OCI-LY1 (cell line): ENCODE results near the gene MPP2.
A peak's percentile ranks its signal among the peaks of the same experiment; 100 is the strongest.

ENCODE experiments used
- H2AFZ ChIP-seq: fragments of 200-600 bp; sonication (generic), shearing (Covaris generic); 2 replicates; pipeline ENCODE4 v1.6.0; 2014; ENCODE audit warnings: antibody characterized with exemption, mild to moderate bottlenecking, low read length
- H3F3A ChIP-seq: fragments of 200-600 bp; sonication (generic), shearing (Covaris generic); 2 replicates; pipeline ENCODE4 v1.6.0; 2014; ENCODE audit warnings: mild to moderate bottlenecking, antibody characterized with exemption, low read length, moderate library complexity; ENCODE audit not compliant: insufficient read depth
- H3K27ac ChIP-seq: fragments of 200-600 bp; sonication (generic); 2 replicates; pipeline ENCODE4 v1.5.1; 2014; ENCODE audit warnings: low read length, mixed run types, mild to moderate bottlenecking, low read depth; ENCODE audit not compliant: poor library complexity, severe bottlenecking
- H3K27me3 ChIP-seq: fragments of 200-600 bp; sonication (generic); 2 replicates; pipeline ENCODE4 v1.6.0; 2014; ENCODE audit warnings: antibody characterized with exemption, mild to moderate bottlenecking, low read length, moderate library complexity; ENCODE audit not compliant: insufficient read depth
- H3K36me3 ChIP-seq: fragments of 200-600 bp; sonication (generic); 2 replicates; pipeline ENCODE4 v1.6.1; 2014; ENCODE audit warnings: mild to moderate bottlenecking, antibody characterized with exemption, low read length, moderate library complexity, mixed read lengths; ENCODE audit not compliant: insufficient read depth
- H3K4me1 ChIP-seq: fragments of 200-600 bp; sonication (generic); 2 replicates; pipeline ENCODE4 v1.5.1; 2014; ENCODE audit warnings: mild to moderate bottlenecking, low read length, moderate library complexity; ENCODE audit not compliant: insufficient read depth, severe bottlenecking
- H3K4me2 ChIP-seq: fragments of 200-600 bp; sonication (generic), shearing (Covaris generic); 2 replicates; pipeline ENCODE4 v1.6.1; 2014; ENCODE audit warnings: low read length
- H3K4me3 ChIP-seq: fragments of 200-600 bp; sonication (generic); 2 replicates; pipeline ENCODE4 v1.5.1; 2014; ENCODE audit warnings: low read length, low read depth, mild to moderate bottlenecking, mixed read lengths; ENCODE audit not compliant: poor library complexity, severe bottlenecking
- H3K79me2 ChIP-seq: fragments of 200-600 bp; shearing (Covaris generic); 2 replicates; pipeline ENCODE4 v1.6.1; 2016; ENCODE audit warnings: mixed run types, low read length, mixed read lengths; ENCODE audit not compliant: insufficient read depth
- H3K9ac ChIP-seq: fragments of 200-600 bp; sonication (generic), shearing (Covaris generic); 2 replicates; pipeline ENCODE4 v1.6.1; 2014; ENCODE audit warnings: mild to moderate bottlenecking, low read length, mixed read lengths
- H3K9me2 ChIP-seq: fragments of 200-600 bp; sonication (generic), shearing (Covaris generic); 2 replicates; pipeline ENCODE4 v1.6.1; 2014; ENCODE audit warnings: low read depth, mild to moderate bottlenecking, low read length, mixed read lengths
- H3K9me3 ChIP-seq: fragments of 200-600 bp; shearing (Covaris generic); 2 replicates; pipeline ENCODE4 v1.6.1; 2014; ENCODE audit warnings: low read length, mixed read lengths
- H4K20me1 ChIP-seq: fragments of 200-600 bp; sonication (generic), shearing (Covaris generic); 2 replicates; pipeline ENCODE4 v1.6.0; 2016; ENCODE audit warnings: mild to moderate bottlenecking, low read length; ENCODE audit not compliant: insufficient read depth
- CTCF ChIP-seq: fragments of 200-600 bp; sonication (generic), shearing (Covaris generic); IDR thresholded peaks from 2 replicates; pipeline ENCODE4 v1.5.1; 2017; ENCODE audit warnings: mild to moderate bottlenecking, antibody characterized with exemption, low read length, moderate library complexity, mixed read lengths
- EZH2 ChIP-seq: fragments of 200-600 bp; sonication (generic), shearing (Covaris generic); IDR thresholded peaks from 2 replicates; pipeline ENCODE4 v1.8.0; 2017; ENCODE audit warnings: borderline replicate concordance, mixed run types, mild to moderate bottlenecking, antibody characterized with exemption, low read length, moderate library complexity, mixed read lengths

Gene MPP2

GRCh38 chr17:43832168-43832975 is 75.0 kb downstream of the MPP2 start:
- Histone ChIP-seq H3K4me1 (no peaks in the 10 kb centered on the region), H3K4me2 (peak overlapping the region; percentile 26; the same call in 1 of the 2 replicates), H3K4me3 (peak overlapping the region; percentile 43), H3K36me3 (no peaks in the 10 kb centered on the region), H3K9me3 (no peaks in the 10 kb centered on the region), H3F3A (no peaks in the 10 kb centered on the region), H4K20me1 (no peaks in the 10 kb centered on the region), H2AFZ (no peak overlapping the region), H3K27me3 (peaks cover 11% of the 10 kb centered on the region; the same call in 1 of the 2 replicates), H3K79me2 (no peaks in the 10 kb centered on the region), H3K27ac (no peak overlapping the region), H3K9ac (no peak overlapping the region), H3K9me2 (no peaks in the 10 kb centered on the region)
- TF ChIP-seq EZH2 (no peak), CTCF (no peak)

GRCh38 chr17:43831633-43832032 is 75.7 kb downstream of the MPP2 start:
- Histone ChIP-seq H2AFZ (no peak overlapping the region), H3K4me1 (no peaks in the 10 kb centered on the region), H3K9me3 (no peaks in the 10 kb centered on the region), H3K9ac (no peak overlapping the region), H4K20me1 (no peaks in the 10 kb centered on the region), H3K27me3 (peaks cover 11% of the 10 kb centered on the region; the same call in 1 of the 2 replicates), H3F3A (no peaks in the 10 kb centered on the region), H3K36me3 (no peaks in the 10 kb centered on the region), H3K4me3 (no peak overlapping the region), H3K27ac (no peak overlapping the region), H3K79me2 (no peaks in the 10 kb centered on the region), H3K9me2 (no peaks in the 10 kb centered on the region), H3K4me2 (no peak overlapping the region)
- TF ChIP-seq CTCF (no peak), EZH2 (no peak)

- Histone ChIP-seq H3K4me3 (no peak overlapping the region), H3K36me3 (no peaks in the 10 kb centered on the region), H3K4me2 (no peak overlapping the region), H3K27me3 (peaks cover 18% of the 10 kb centered on the region), H2AFZ (no peak overlapping the region), H3K9me2 (no peaks in the 10 kb centered on the region), H3F3A (no peaks in the 10 kb centered on the region), H3K4me1 (no peaks in the 10 kb centered on the region), H3K9ac (no peak overlapping the region), H3K27ac (no peak overlapping the region), H4K20me1 (no peaks in the 10 kb centered on the region), H3K9me3 (no peaks in the 10 kb centered on the region), H3K79me2 (no peaks in the 10 kb centered on the region)
- no peak for TF ChIP-seq EZH2
- no peak for TF ChIP-seq CTCF
Measured at GRCh38 chr17:43830510-43831140, 76.7 kb downstream of the MPP2 start.
